ENCODE results near the gene SPAG5.

GRCh38 chr17:28580959-28581358, 17.9 kb downstream of the SPAG5 start:
- TF ChIP-seq TAF1 (IDR thresholded peaks at IDR 0.05; ENCODE audit: borderline replicate concordance, low read depth, low read length), result no peak
- TF ChIP-seq POLR2AphosphoS5 (IDR thresholded peaks at IDR 0.05; ENCODE audit: low read depth, low read length), result no peak
- no peak for TF ChIP-seq POLR2A (IDR thresholded peaks at IDR 0.05; ENCODE audit: low read depth, low read length)

Measured in GM12892 (cell line).